SH-SY5Y (cell line): ENCODE data around the gene APOBEC2.

Source experiments
- GATA2 ChIP-seq: IDR thresholded peaks from 2 replicates; pipeline ENCODE4 v1.6.1; 2011; ENCODE audit warnings: mild to moderate bottlenecking, low read depth, low read length
- GATA3 ChIP-seq: IDR thresholded peaks from 2 replicates; pipeline ENCODE4 v1.6.1; 2011; ENCODE audit warnings: low read depth, mild to moderate bottlenecking, low read length, moderate library complexity

GRCh38 chr6:41054511-41054910 is 1.5 kb downstream of the APOBEC2 start:
- no peak for TF ChIP-seq GATA3
- no peak for TF ChIP-seq GATA2
